ENCODE results near the gene POTEI.
"Not testable (repeated sequence)": the region's sequence is repeated elsewhere in the genome, so short reads cannot be mapped to it uniquely, and the experiment has no call there.

The POTEI gene

GRCh38 chr2:130509228-130509627, at the start of gene POTEI:
Gene POTEI, minus strand, starts transcription at chr2:130509328. Its CDS starts 93 bp downstream, at chr2:130509235.
- DNase-seq (ENCODE audit: low read depth in 2 of 2): not testable (repeated sequence)

GRCh38 chr2:130556441-130556840, 47.3 kb upstream of the POTEI start:
- not testable (repeated sequence) for DNase-seq (ENCODE audit: low read depth in 2 of 2)

GRCh38 chr2:130554178-130554577, 45.0 kb upstream of the POTEI start:
- DNase-seq (ENCODE audit: low read depth in 2 of 2): not testable (repeated sequence)

- DNase-seq (ENCODE audit: low read depth in 2 of 2): not testable (repeated sequence)
Measured at GRCh38 chr2:130549475-130549874, 40.3 kb upstream of the POTEI start.

- DNase-seq (ENCODE audit: low read depth in 2 of 2): not testable (repeated sequence)
Measured at GRCh38 chr2:130548418-130548817, 39.3 kb upstream of the POTEI start.

GRCh38 chr2:130544978-130545377, 35.9 kb upstream of the POTEI start:
- DNase-seq (ENCODE audit: low read depth in 2 of 2): not testable (repeated sequence)

- not testable (repeated sequence) for DNase-seq (ENCODE audit: low read depth in 2 of 2)
Measured at GRCh38 chr2:130543785-130544528, 34.8 kb upstream of the POTEI start.

GRCh38 chr2:130542789-130543188, 33.7 kb upstream of the POTEI start:
- DNase-seq (ENCODE audit: low read depth in 2 of 2): not testable (repeated sequence)

- DNase-seq (ENCODE audit: low read depth in 2 of 2): not testable (repeated sequence)
Measured at GRCh38 chr2:130538271-130538670, 29.1 kb upstream of the POTEI start.

GRCh38 chr2:130536654-130537053, 27.5 kb upstream of the POTEI start:
- DNase-seq (ENCODE audit: low read depth in 2 of 2): not testable (repeated sequence)

- not testable (repeated sequence) for DNase-seq (ENCODE audit: low read depth in 2 of 2)
Measured at GRCh38 chr2:130531672-130532071, 22.5 kb upstream of the POTEI start.

GRCh38 chr2:130531225-130531624, 22.1 kb upstream of the POTEI start:
- not testable (repeated sequence) for DNase-seq (ENCODE audit: low read depth in 2 of 2)

GRCh38 chr2:130530212-130530611, 21.1 kb upstream of the POTEI start:
- DNase-seq (ENCODE audit: low read depth in 2 of 2): not testable (repeated sequence)

GRCh38 chr2:130529545-130529944, 20.4 kb upstream of the POTEI start:
- DNase-seq (ENCODE audit: low read depth in 2 of 2): not testable (repeated sequence)

- not testable (repeated sequence) for DNase-seq (ENCODE audit: low read depth in 2 of 2)
Measured at GRCh38 chr2:130527365-130527967, 18.3 kb upstream of the POTEI start.

- not testable (repeated sequence) for DNase-seq (ENCODE audit: low read depth in 2 of 2)
Measured at GRCh38 chr2:130522390-130522789, 13.3 kb upstream of the POTEI start.

- not testable (repeated sequence) for DNase-seq (ENCODE audit: low read depth in 2 of 2)
Measured at GRCh38 chr2:130520992-130521391, 11.9 kb upstream of the POTEI start, which contains the start of gene CFC1B. Gene CFC1B, plus strand, starts transcription at chr2:130521222. Its CDS starts 263 bp downstream, at chr2:130521485.

GRCh38 chr2:130518516-130519106, 9.5 kb upstream of the POTEI start:
- DNase-seq (ENCODE audit: low read depth in 2 of 2): not testable (repeated sequence)

GRCh38 chr2:130511747-130512451, 2.8 kb upstream of the POTEI start:
- not testable (repeated sequence) for DNase-seq (ENCODE audit: low read depth in 2 of 2)

- not testable (repeated sequence) for DNase-seq (ENCODE audit: low read depth in 2 of 2)
Measured at GRCh38 chr2:130510807-130511746, 1.9 kb upstream of the POTEI start.

- not testable (repeated sequence) for DNase-seq (ENCODE audit: low read depth in 2 of 2)
Measured at GRCh38 chr2:130491073-130491472, 18.1 kb downstream of the POTEI start.

Measured in stimulated activated CD8-positive, alpha-beta memory T cell treated with anti-CD3 and anti-CD28 coated beads, Interleukin-15, amount 100 ng/mL, for 48 hours (primary cell).